GM21786 (cell line): ENCODE data around the gene TRPT1.
A peak's percentile ranks its signal among the peaks of the same experiment; 100 is the strongest.

Experiments
- ATAC-seq: cut with Tn5 transposase; IDR thresholded peaks from one replicate; pipeline ENCODE4 v1.9.1; 2021; ENCODE audit not compliant: unreplicated experiment

The TRPT1 gene

DNA sequence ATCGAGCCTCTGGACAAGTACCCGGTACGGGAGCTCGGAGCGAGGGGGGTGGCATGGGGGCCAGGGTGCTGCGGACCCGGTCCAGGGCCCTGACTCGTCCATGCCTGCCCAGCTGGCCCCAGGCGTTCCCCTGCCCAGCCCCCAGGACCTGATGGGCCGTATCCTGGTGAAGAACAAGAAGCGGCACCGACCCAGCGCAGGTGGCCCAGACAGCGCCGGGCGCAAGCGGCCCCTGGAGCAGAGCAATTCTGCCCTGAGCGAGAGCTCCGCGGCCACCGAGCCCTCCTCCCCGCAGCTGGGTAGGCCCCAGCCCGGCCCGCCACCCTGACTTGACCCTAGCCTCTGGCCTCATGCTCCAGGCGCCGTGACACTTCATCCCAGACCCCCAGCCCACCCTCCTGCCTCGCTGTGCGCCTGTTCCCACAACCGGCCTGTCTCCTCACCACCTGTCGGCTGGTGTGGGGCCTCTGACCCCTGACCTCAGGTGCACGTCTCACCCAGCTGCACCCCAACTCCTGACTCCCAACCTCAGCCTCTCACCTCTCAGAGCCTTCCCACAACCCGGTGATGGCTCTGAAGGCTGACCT, 33.1 kb upstream of the TRPT1 start:
- ATAC-seq = no peak

DNA sequence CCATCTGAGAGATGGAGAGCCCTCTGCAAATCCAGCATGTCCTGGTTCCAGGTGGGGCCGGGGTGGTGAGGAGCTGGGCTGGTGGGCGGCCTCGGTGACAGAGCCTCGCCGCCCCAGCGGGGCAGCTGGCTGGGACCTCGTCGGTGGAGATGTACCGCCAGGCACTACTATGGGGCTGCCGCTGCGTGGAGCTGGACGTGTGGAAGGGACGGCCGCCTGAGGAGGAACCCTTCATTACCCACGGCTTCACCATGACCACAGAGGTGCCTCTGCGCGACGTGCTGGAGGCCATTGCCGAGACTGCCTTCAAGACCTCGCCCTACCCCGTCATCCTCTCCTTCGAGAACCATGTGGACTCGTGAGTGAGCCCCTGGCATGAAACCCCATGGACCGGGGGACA, 32.4 kb upstream of the TRPT1 start:
- no peak for ATAC-seq

GRCh38 chr11:64256300-64256699, 30.3 kb upstream of the TRPT1 start:
- ATAC-seq = no peak

- no peak for ATAC-seq
These were observed 29.4 kb upstream of the TRPT1 start for GRCh38 chr11:64255135-64256128.

DNA sequence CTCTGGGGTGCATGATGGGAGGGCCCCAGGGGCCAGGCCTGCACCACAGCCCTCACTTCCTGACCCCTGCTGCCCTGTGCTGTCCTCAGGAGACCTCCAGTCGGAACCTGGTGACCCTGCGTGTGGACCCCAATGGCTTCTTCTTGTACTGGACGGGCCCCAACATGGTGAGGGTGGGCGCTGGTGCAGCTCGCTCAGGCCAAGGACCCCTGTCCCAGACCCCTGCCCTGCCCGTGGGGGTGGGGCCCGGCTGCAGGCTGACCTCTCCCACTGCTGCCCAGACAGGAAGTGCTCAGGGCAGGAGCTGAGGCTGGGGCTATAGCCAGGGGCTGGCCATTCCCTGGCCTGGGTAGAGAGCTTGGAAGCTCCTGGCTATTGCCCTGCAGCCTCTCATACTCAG, 28.3 kb upstream of the TRPT1 start:
- ATAC-seq = no peak

- no peak for ATAC-seq
These were observed 27.5 kb upstream of the TRPT1 start for GRCh38 chr11:64253481-64253880.

- no peak for ATAC-seq
These were observed 27.1 kb upstream of the TRPT1 start for GRCh38 chr11:64253043-64253442.

DNA sequence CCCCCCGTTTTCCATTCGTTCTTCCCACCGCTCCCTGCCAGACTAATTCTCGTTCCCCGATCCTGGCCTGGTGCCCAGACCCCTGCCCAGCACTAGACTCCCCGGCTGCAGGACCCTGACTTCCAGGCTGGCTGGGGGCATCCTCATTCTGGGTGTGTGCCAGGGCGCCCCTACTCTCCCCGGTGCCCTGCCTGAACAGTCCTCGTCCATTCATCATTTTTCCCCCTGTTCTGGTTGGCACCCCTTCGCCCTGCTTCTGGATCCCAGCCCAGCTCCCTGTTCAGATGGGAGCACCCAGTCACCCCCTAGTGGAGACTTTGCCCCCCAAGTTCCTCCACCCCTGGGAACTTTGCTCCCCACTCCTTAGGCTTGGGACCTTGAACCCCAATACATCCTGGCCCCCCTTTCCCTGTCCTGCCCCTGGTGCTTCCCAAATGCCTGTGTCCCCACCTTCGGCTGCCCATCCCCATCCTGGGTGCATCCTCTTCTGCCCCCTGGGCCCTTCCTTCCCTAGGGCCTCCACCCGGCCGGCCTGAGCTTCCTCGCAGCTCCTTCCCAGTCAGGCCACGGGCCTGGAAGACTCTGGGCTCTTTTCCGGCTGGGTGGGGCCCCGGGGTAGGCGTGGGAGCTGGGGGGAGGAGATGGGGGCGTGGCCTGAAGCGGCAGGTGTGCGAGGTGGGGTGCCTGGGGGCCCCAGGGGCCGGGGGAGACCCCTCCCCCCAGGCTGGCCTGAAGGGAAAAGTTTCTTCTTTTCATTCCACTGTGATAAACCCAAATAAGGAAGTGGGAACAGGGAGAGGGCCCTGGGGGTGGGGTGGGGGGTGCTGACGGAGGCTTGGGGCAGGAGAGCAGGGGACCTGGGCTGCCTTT, 26.3 kb upstream of the TRPT1 start:
- ATAC-seq = no peak

DNA sequence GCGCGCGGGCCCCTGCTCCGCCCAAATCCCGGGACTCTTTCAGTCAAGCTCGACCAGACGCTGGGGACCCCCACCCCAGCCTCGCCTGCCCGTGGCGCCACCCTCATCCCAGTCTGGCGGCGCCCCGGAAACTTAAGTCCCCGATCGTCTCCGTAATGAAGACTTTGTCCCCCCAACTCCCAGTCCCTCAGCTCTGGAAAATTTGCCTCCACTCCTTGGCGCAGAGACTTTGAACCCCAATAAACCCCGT, 25.7 kb upstream of the TRPT1 start:
- ATAC-seq = no peak

DNA sequence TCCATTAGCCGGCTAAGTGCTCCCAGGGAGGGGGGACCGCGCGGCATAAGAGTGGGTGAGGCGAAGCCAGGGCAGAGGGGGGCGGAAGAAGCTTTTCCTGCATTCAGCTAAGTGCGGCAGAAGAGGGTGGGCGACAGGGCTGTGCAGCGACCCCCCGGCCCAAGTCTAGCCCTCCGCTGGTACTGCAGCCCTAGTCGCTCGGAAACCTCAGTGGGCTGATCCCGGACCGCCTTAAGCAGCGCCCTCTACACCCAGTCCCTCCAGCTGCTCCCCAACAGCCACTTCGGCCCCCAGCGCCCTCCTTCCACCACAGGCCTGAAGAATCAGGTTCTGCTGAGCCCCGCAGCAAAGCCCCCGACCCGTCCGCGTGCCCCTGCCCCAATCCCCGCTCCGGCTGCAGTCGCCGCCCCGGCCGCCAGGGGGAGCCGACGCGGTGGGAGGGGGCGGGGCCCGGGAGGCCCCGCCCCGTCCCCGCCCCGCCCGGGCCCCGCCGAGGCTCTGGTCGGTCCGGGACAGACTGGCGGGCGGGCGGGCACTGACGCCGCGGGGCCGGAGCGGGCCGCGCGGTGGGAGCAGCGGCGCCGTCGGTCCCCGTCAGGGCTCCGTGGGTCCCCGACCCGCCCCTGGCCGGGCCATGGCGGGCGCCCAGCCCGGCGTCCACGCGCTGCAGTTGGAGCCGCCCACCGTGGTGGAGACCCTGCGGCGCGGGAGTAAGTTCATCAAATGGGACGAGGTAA, 25.2 kb upstream of the TRPT1 start, which contains the start of gene PLCB3:
PLCB3 (plus strand) TSS at position 515 of the 737 bp plus-strand sequence; CDS start at position 635, 120 bp downstream.
- no peak for ATAC-seq

GRCh38 chr11:64250415-64251015, 24.5 kb upstream of the TRPT1 start:
- ATAC-seq = no peak

GRCh38 chr11:64249563-64250414, 23.8 kb upstream of the TRPT1 start:
- no peak for ATAC-seq

- no peak for ATAC-seq
These were observed 23.1 kb upstream of the TRPT1 start for GRCh38 chr11:64249038-64249437.

- ATAC-seq = no peak
These were observed 22.6 kb upstream of the TRPT1 start for GRCh38 chr11:64248578-64248977.

DNA sequence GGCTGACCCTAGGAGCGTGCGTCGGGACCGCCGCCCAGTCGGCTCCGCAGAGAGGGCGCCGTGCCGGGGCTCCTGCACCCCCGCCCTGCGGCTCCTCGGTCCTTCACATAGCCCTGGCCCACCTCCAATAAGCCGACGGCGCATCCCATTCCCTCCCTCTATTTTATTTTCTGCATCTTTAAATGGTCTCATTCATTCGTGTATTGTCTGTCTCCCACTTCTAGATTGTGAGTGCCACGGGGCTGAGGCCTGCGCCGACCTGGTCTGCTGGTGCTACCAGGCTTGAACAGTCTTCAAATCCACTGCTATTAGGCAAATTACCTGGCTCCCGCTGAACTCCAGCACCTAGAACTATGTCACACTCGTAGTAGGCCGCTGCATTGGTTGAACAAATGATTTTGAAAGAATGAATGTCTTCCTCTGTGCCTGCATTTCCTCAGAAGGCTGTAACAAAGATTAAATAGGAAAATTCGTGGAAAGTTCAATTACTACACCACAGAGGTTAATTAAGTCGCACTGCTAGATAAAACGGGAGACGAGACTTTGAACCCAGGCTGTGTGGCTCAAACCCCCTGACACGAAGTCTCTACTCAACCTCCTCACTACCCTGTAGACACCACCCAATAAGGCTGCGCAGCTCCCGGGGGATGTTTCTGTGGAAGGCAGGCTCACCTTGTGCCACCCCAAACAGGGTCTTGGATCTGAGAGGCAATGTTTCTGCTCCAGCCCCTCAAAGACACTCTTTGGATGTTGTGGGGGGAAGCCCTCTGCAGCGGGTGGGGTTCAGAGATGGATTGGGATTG, 21.9 kb upstream of the TRPT1 start:
- ATAC-seq = no peak

DNA sequence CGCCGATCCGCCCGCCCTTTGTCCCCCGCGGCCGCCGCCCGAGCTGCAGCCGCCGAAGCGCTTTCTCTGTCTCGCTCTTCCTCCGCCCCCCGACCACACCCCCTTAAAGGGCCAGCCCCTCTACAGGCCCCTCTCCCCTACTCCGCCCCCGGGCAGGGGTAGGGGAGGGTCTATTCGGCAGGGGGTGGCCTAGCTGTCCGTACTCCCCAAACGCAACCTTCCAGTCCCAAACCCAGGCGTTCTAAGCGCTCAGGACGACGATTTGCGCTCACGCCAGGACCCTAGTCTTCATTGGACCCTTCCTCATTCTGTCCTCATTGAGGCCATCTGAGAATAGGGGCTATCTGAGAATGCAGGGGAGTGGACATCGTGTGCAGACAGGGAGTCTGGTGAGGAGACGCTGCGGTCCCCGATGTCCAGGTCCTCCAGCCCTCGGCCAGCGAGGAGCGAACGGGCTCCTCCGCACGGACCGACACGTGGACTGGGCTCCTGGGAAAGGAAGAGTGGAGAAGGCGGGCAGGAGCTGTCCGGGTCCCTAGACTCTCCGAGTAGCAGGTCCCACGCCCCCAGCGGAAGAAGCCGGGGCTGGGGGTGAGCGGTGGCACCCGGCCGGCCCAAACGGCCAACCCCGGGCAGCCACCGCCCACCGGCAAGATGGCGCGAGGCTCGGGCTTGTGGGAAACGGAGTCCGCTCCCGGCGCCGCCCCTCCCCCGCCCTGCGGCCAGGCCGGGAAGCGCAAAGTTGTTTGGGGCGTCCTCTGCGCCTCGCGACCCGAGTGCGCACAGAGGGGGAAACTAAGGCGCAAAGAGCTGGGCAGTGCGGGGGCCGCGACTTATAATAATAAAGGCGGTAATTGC, 21.1 kb upstream of the TRPT1 start, which contains the start of gene PPP1R14B:
PPP1R14B (minus strand) TSS at position 73 of the 858 bp plus-strand sequence. CDS start 270 bp downstream, outside the sequence.
- ATAC-seq = peak; percentile 39

- peak; percentile 10 for ATAC-seq
These were observed 20.6 kb upstream of the TRPT1 start for GRCh38 chr11:64246621-64246870.
